HEK293 (cell line): ENCODE results near the gene CSMD2.

Source experiments
- CTCF ChIA-PET: fragments of 350-600 bp; formaldehyde crosslinking; extraction: SDS; loops from one replicate; lab custom pipeline; 2021; ENCODE audit warnings: antibody characterized with exemption; lab: Yijun Ruan, JAX
- POLR2A ChIA-PET: fragments of 300-600 bp; formaldehyde crosslinking; extraction: SDS; loops from one replicate; lab custom pipeline; 2020; ENCODE audit warnings: antibody characterized with exemption, inconsistent platforms; lab: Yijun Ruan, JAX
- H3K27ac ChIP-seq: fragments of 200-500 bp; sonication (Bioruptor generic); 2 replicates; pipeline ENCODE4 v1.5.1; 2014; ENCODE audit warnings: low read depth, low read length, control low read depth, inconsistent platforms; ENCODE audit errors: extremely low read depth
- H3K36me3 ChIP-seq, 2 experiments: fragments of 200-500 bp in 1 of 2; sonication (Bioruptor generic) in 1 of 2; 1 replicate in 1 of 2; 2 replicates in 1 of 2; pipeline ENCODE4 v1.5.1; 2014 to 2017; ENCODE audit warnings: inconsistent platforms in 2 of 2, low read length in 2 of 2; ENCODE audit not compliant: control insufficient read depth in 2 of 2, insufficient read depth in 1 of 2
- H3K4me1 ChIP-seq: fragments of 200-500 bp; sonication (Bioruptor generic); 2 replicates; pipeline ENCODE4 v1.5.1; 2014; ENCODE audit warnings: mild to moderate bottlenecking, low read length, inconsistent platforms; ENCODE audit not compliant: control insufficient read depth, insufficient read depth
- H3K4me3 ChIP-seq: 2 replicates; pipeline ENCODE4 v1.5.1; 2011; ENCODE audit warnings: low read depth, mild to moderate bottlenecking, control low read depth, low read length, moderate library complexity
- H3K9me3 ChIP-seq: fragments of 200-500 bp; sonication (Bioruptor generic); 2 replicates; pipeline ENCODE4 v1.5.1; 2014; ENCODE audit warnings: low read depth, low read length, inconsistent platforms; ENCODE audit not compliant: control insufficient read depth, insufficient read depth
- GLI2 ChIP-seq: fragments of 450-650 bp; formaldehyde crosslinking; IDR thresholded peaks from 2 replicates; pipeline ENCODE4; 2017; ENCODE audit warnings: missing biosample characterization, missing genetic modification characterization, low read depth, borderline replicate concordance
- IKZF3 ChIP-seq: fragments of 450-650 bp; IDR thresholded peaks from 2 replicates; pipeline ENCODE4 v1.5.0; 2018; ENCODE audit warnings: missing biosample characterization, mild to moderate bottlenecking, missing genetic modification characterization, moderate library complexity
- SCRT2 ChIP-seq: fragments of 450-650 bp; formaldehyde crosslinking; IDR thresholded peaks from 2 replicates; pipeline ENCODE4 v1.5.1; 2016; ENCODE audit warnings: missing biosample characterization, missing genetic modification characterization
- SP3 ChIP-seq: fragments of 450-650 bp; formaldehyde crosslinking; IDR thresholded peaks from 2 replicates; pipeline ENCODE4 v1.5.1; 2016; ENCODE audit warnings: missing biosample characterization, missing genetic modification characterization
- ZBTB1 ChIP-seq: fragments of 450-650 bp; formaldehyde crosslinking; IDR thresholded peaks from 2 replicates; pipeline ENCODE4 v1.5.1; 2016; ENCODE audit warnings: missing biosample characterization, missing genetic modification characterization
- ZNF394 ChIP-seq: fragments of 450-650 bp; formaldehyde crosslinking; IDR thresholded peaks from 2 replicates; pipeline ENCODE4 v1.5.1; 2016; ENCODE audit warnings: missing biosample characterization, missing genetic modification characterization, mild to moderate bottlenecking, moderate library complexity, borderline replicate concordance
- ZNF544 ChIP-seq: fragments of 450-650 bp; formaldehyde crosslinking; IDR thresholded peaks from 2 replicates; pipeline ENCODE4 v1.5.0; 2017; ENCODE audit warnings: missing biosample characterization, missing genetic modification characterization
- ZNF560 ChIP-seq: fragments of 450-650 bp; formaldehyde crosslinking; IDR thresholded peaks from 2 replicates; pipeline ENCODE4 v1.5.1; 2017; ENCODE audit warnings: missing biosample characterization, missing genetic modification characterization, borderline replicate concordance
- ZNF747 ChIP-seq: fragments of 450-650 bp; formaldehyde crosslinking; IDR thresholded peaks from 2 replicates; pipeline ENCODE4 v1.5.1; 2016; ENCODE audit warnings: missing biosample characterization, missing genetic modification characterization
- ZNF776 ChIP-seq: fragments of 450-650 bp; formaldehyde crosslinking; IDR thresholded peaks from 2 replicates; pipeline ENCODE4 v1.5.0; 2017; ENCODE audit warnings: missing biosample characterization, missing genetic modification characterization, borderline replicate concordance
- ZNF777 ChIP-seq: fragments of 450-650 bp; formaldehyde crosslinking; IDR thresholded peaks from 2 replicates; pipeline ENCODE4 v1.5.1; 2017; ENCODE audit warnings: missing biosample characterization, missing genetic modification characterization, borderline replicate concordance
- TF ChIP-seq, protein P1 (sequence below): fragments of 450-650 bp; formaldehyde crosslinking; optimal IDR thresholded peaks from 2 replicates; pipeline ENCODE3; 2016; ENCODE audit warnings: missing biosample characterization, mild to moderate bottlenecking, missing genetic modification characterization
- TF ChIP-seq, protein P2 (sequence below): fragments of 450-650 bp; formaldehyde crosslinking; IDR thresholded peaks from 2 replicates; pipeline ENCODE4 v1.5.1; 2017; ENCODE audit warnings: missing biosample characterization, missing genetic modification characterization
- TF ChIP-seq, protein P3 (sequence below): fragments of 450-650 bp; formaldehyde crosslinking; IDR thresholded peaks from 2 replicates; pipeline ENCODE4 v1.5.1; 2016; ENCODE audit warnings: missing biosample characterization, missing genetic modification characterization
- TF ChIP-seq, protein P4 (sequence below): fragments of 450-650 bp; formaldehyde crosslinking; IDR thresholded peaks from 2 replicates; pipeline ENCODE4 v1.5.1; 2017; ENCODE audit warnings: missing biosample characterization, missing genetic modification characterization
- TF ChIP-seq, protein P5 (sequence below): fragments of 450-650 bp; formaldehyde crosslinking; IDR thresholded peaks from 2 replicates; pipeline ENCODE4 v1.5.1; 2016; ENCODE audit warnings: missing biosample characterization, missing genetic modification characterization, low read depth
- TF ChIP-seq, protein P6 (sequence below): fragments of 450-650 bp; formaldehyde crosslinking; IDR thresholded peaks from 2 replicates; pipeline ENCODE4 v1.5.1; 2016; ENCODE audit warnings: missing biosample characterization, missing genetic modification characterization
- TF ChIP-seq, protein P7 (sequence below): fragments of 450-650 bp; formaldehyde crosslinking; IDR thresholded peaks from 2 replicates; pipeline ENCODE4 v1.5.1; 2017; ENCODE audit warnings: missing biosample characterization, missing genetic modification characterization

The CSMD2 gene

DNA sequence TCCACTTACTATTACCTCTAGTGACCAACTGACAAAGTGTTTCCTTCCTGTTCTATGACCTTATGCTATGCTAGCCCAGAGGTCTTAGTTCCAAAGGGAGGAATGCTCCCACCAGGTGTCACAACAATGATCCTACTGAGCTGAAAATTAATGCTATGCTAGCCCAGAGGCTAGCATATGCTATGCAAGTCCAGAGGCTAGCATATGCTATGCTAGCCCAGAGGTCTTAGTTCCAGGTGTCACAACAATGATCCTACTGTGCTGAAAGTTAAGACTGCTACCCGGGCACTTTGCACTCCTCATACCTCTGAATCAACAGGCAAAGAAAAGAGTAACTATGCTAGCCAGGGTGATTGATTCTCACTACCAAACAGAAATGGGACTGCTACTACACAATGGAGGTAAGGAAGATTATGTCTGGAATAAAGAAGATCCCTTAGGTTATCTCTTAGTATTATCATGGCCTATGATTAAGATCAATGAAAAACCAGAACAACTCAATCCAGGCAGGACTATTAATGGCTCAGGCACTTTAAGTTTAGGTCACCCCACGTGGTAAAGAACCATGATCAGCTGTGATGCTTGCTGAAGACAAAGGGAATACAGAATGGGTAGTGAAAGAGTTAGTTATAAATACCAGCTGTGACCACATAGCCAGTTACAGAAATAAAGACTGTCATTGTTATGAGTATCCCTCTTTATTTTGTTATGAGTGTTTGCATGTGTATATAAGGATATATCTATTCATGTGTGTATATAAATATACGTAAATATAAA, 114.1 kb downstream of the CSMD2 start:
- Histone ChIP-seq H3K4me3 (no peak overlapping the region), H3K9me3 (no peaks in the 10 kb centered on the region), H3K4me1 (no peaks in the 10 kb centered on the region), H3K36me3 (no peaks in the 10 kb centered on the region), H3K27ac (no peak overlapping the region)
- ChIA-PET CTCF (no interaction called here), POLR2A (no interaction called here)
- TF ChIP-seq, protein P1, sequence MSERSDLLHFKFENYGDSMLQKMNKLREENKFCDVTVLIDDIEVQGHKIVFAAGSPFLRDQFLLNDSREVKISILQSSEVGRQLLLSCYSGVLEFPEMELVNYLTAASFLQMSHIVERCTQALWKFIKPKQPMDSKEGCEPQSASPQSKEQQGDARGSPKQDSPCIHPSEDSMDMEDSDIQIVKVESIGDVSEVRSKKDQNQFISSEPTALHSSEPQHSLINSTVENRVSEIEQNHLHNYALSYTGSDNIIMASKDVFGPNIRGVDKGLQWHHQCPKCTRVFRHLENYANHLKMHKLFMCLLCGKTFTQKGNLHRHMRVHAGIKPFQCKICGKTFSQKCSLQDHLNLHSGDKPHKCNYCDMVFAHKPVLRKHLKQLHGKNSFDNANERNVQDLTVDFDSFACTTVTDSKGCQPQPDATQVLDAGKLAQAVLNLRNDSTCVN, result no peak
- TF ChIP-seq, protein P2, sequence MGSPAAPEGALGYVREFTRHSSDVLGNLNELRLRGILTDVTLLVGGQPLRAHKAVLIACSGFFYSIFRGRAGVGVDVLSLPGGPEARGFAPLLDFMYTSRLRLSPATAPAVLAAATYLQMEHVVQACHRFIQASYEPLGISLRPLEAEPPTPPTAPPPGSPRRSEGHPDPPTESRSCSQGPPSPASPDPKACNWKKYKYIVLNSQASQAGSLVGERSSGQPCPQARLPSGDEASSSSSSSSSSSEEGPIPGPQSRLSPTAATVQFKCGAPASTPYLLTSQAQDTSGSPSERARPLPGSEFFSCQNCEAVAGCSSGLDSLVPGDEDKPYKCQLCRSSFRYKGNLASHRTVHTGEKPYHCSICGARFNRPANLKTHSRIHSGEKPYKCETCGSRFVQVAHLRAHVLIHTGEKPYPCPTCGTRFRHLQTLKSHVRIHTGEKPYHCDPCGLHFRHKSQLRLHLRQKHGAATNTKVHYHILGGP, result no peak
- TF ChIP-seq ZBTB1 (tag by site-specific recombination) (no peak), ZNF544 (tag by site-specific recombination) (no peak), ZNF747 (no peak), ZNF560 (tag by site-specific recombination) (no peak), ZNF777 (no peak), SCRT2 (no peak), IKZF3 (tag by site-specific recombination) (no peak), ZNF776 (tag by site-specific recombination) (no peak), SP3 (tag by site-specific recombination) (no peak), ZNF394 (tag by site-specific recombination) (no peak), GLI2 (no peak)
- TF ChIP-seq, protein P3, sequence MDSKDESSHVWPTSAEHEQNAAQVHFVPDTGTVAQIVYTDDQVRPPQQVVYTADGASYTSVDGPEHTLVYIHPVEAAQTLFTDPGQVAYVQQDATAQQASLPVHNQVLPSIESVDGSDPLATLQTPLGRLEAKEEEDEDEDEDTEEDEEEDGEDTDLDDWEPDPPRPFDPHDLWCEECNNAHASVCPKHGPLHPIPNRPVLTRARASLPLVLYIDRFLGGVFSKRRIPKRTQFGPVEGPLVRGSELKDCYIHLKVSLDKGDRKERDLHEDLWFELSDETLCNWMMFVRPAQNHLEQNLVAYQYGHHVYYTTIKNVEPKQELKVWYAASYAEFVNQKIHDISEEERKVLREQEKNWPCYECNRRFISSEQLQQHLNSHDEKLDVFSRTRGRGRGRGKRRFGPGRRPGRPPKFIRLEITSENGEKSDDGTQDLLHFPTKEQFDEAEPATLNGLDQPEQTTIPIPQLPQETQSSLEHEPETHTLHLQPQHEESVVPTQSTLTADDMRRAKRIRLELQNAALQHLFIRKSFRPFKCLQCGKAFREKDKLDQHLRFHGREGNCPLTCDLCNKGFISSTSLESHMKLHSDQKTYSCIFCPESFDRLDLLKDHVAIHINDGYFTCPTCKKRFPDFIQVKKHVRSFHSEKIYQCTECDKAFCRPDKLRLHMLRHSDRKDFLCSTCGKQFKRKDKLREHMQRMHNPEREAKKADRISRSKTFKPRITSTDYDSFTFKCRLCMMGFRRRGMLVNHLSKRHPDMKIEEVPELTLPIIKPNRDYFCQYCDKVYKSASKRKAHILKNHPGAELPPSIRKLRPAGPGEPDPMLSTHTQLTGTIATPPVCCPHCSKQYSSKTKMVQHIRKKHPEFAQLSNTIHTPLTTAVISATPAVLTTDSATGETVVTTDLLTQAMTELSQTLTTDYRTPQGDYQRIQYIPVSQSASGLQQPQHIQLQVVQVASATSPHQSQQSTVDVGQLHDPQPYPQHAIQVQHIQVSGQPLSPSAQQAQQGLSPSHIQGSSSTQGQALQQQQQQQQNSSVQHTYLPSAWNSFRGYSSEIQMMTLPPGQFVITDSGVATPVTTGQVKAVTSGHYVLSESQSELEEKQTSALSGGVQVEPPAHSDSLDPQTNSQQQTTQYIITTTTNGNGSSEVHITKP (tag by site-specific recombination), result no peak
- TF ChIP-seq, protein P4, sequence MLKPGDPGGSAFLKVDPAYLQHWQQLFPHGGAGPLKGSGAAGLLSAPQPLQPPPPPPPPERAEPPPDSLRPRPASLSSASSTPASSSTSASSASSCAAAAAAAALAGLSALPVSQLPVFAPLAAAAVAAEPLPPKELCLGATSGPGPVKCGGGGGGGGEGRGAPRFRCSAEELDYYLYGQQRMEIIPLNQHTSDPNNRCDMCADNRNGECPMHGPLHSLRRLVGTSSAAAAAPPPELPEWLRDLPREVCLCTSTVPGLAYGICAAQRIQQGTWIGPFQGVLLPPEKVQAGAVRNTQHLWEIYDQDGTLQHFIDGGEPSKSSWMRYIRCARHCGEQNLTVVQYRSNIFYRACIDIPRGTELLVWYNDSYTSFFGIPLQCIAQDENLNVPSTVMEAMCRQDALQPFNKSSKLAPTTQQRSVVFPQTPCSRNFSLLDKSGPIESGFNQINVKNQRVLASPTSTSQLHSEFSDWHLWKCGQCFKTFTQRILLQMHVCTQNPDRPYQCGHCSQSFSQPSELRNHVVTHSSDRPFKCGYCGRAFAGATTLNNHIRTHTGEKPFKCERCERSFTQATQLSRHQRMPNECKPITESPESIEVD, result no peak
- TF ChIP-seq, protein P5, sequence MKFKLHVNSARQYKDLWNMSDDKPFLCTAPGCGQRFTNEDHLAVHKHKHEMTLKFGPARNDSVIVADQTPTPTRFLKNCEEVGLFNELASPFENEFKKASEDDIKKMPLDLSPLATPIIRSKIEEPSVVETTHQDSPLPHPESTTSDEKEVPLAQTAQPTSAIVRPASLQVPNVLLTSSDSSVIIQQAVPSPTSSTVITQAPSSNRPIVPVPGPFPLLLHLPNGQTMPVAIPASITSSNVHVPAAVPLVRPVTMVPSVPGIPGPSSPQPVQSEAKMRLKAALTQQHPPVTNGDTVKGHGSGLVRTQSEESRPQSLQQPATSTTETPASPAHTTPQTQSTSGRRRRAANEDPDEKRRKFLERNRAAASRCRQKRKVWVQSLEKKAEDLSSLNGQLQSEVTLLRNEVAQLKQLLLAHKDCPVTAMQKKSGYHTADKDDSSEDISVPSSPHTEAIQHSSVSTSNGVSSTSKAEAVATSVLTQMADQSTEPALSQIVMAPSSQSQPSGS, result no peak
- TF ChIP-seq, protein P6, sequence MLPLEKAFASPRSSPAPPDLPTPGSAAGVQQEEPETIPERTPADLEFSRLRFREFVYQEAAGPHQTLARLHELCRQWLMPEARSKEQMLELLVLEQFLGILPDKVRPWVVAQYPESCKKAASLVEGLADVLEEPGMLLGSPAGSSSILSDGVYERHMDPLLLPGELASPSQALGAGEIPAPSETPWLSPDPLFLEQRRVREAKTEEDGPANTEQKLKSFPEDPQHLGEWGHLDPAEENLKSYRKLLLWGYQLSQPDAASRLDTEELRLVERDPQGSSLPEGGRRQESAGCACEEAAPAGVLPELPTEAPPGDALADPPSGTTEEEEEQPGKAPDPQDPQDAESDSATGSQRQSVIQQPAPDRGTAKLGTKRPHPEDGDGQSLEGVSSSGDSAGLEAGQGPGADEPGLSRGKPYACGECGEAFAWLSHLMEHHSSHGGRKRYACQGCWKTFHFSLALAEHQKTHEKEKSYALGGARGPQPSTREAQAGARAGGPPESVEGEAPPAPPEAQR (tag by site-specific recombination), result no peak
- TF ChIP-seq, protein P7, sequence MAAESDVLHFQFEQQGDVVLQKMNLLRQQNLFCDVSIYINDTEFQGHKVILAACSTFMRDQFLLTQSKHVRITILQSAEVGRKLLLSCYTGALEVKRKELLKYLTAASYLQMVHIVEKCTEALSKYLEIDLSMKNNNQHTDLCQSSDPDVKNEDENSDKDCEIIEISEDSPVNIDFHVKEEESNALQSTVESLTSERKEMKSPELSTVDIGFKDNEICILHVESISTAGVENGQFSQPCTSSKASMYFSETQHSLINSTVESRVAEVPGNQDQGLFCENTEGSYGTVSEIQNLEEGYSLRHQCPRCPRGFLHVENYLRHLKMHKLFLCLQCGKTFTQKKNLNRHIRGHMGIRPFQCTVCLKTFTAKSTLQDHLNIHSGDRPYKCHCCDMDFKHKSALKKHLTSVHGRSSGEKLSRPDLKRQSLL, result no peak
